Measurements from ENCODE around the gene LRRTM3. TPM values are rescaled to one million over a fixed set of nuclear protein-coding genes. Genes with fewer than 3 reads are reported as not detected.

LRRTM3 gene
- polyA plus RNA-seq, 1 experiment = not detected

GRCh38 chr10:66980246-66980815, 54.5 kb downstream of the LRRTM3 start:
- peaks cover 3% of the 10 kb centered on the region for H3K27me3 ChIP-seq (ENCODE audit: control insufficient read depth, insufficient read depth, low read length)
- TF ChIP-seq CTCF (IDR thresholded peaks at IDR 0.05; ENCODE audit: low read depth, low read length) = no peak
- no peak overlapping the region for H3K4me3 ChIP-seq (ENCODE audit: low read depth, low read length)
- no peaks in the 10 kb centered on the region for H3K9me3 ChIP-seq (ENCODE audit: control insufficient read depth, insufficient read depth, low read length)
- POLR2A ChIA-PET = no interaction called here
- no peak overlapping the region for H3K27ac ChIP-seq (ENCODE audit: low read depth, low read length)
- no peak for DNase-seq (ENCODE audit: low read depth, low spot score)
- CTCF ChIA-PET = no interaction called here

GRCh38 chr10:66981361-66982052, 55.7 kb downstream of the LRRTM3 start:
- TF ChIP-seq CTCF (IDR thresholded peaks at IDR 0.05; ENCODE audit: low read depth, low read length) = no peak

GRCh38 chr10:66982053-66982420, 56.2 kb downstream of the LRRTM3 start:
- DNase-seq (ENCODE audit: low read depth, low spot score) = no peak
- ChIA-PET POLR2A (no interaction called here), CTCF (no interaction called here)
- H3K4me3 ChIP-seq (ENCODE audit: low read depth, low read length) = no peak overlapping the region
- no peak for TF ChIP-seq CTCF (IDR thresholded peaks at IDR 0.05; ENCODE audit: low read depth, low read length)
- no peaks in the 10 kb centered on the region for H3K9me3 ChIP-seq (ENCODE audit: control insufficient read depth, insufficient read depth, low read length)
- H3K27me3 ChIP-seq (ENCODE audit: control insufficient read depth, insufficient read depth, low read length) = peaks cover 3% of the 10 kb centered on the region
- H3K27ac ChIP-seq (ENCODE audit: low read depth, low read length) = no peak overlapping the region

More at GRCh38 chr10:66981361-66982052, 55.7 kb downstream of the LRRTM3 start:
- CTCF ChIA-PET = interaction anchor here (0.6 kb wide), 1 partner anchor 827 kb away, joined by 4 read pairs; no protein-coding TSS in a partner anchor
- Histone ChIP-seq H3K4me3 (ENCODE audit: low read depth, low read length) (no peak overlapping the region), H3K27ac (ENCODE audit: low read depth, low read length) (no peak overlapping the region), H3K27me3 (ENCODE audit: control insufficient read depth, insufficient read depth, low read length) (peaks cover 3% of the 10 kb centered on the region), H3K9me3 (ENCODE audit: control insufficient read depth, insufficient read depth, low read length) (no peaks in the 10 kb centered on the region)
- no peak for DNase-seq (ENCODE audit: low read depth, low spot score)
- POLR2A ChIA-PET = no interaction called here

GRCh38 chr10:66982792-66983474, 57.1 kb downstream of the LRRTM3 start:
- TF ChIP-seq CTCF (IDR thresholded peaks at IDR 0.05; ENCODE audit: low read depth, low read length) = no peak
- no peak overlapping the region for H3K4me3 ChIP-seq (ENCODE audit: low read depth, low read length)
- ChIA-PET POLR2A (no interaction called here), CTCF (no interaction called here)
- DNase-seq (ENCODE audit: low read depth, low spot score) = no peak
- H3K27ac ChIP-seq (ENCODE audit: low read depth, low read length) = no peak overlapping the region
- no peaks in the 10 kb centered on the region for H3K9me3 ChIP-seq (ENCODE audit: control insufficient read depth, insufficient read depth, low read length)
- peaks cover 3% of the 10 kb centered on the region for H3K27me3 ChIP-seq (ENCODE audit: control insufficient read depth, insufficient read depth, low read length)

- H3K9me3 ChIP-seq (ENCODE audit: control insufficient read depth, insufficient read depth, low read length) = no peaks in the 10 kb centered on the region
- no peak overlapping the region for H3K4me3 ChIP-seq (ENCODE audit: low read depth, low read length)
- ChIA-PET CTCF (no interaction called here), POLR2A (no interaction called here)
- TF ChIP-seq CTCF (IDR thresholded peaks at IDR 0.05; ENCODE audit: low read depth, low read length) = no peak
- peaks cover 3% of the 10 kb centered on the region for H3K27me3 ChIP-seq (ENCODE audit: control insufficient read depth, insufficient read depth, low read length)
- no peak overlapping the region for H3K27ac ChIP-seq (ENCODE audit: low read depth, low read length)
- DNase-seq (ENCODE audit: low read depth, low spot score) = no peak
Observed at GRCh38 chr10:66983475-66983818, 57.6 kb downstream of the LRRTM3 start.
